Body of pancreas (tissue), 4 donors: ENCODE measurements around the gene CST8.

Experiments
- POLR2A ChIP-seq, 3 donors: fragments of 450-650 bp; IDR thresholded peaks; one replicate each; pipeline ENCODE4 v1.6.1; 2016; ENCODE audit warnings: antibody characterized with exemption in 3 of 3, mild to moderate bottlenecking in 2 of 3
- TF ChIP-seq, protein P1 (sequence below), 7 experiments: fragments of 450-650 bp in 4 of 7; fragments of 200-600 bp in 3 of 7; sonication (generic) in 3 of 7; IDR thresholded peaks; one replicate each; pipeline ENCODE4 v1.5.1; 2016 to 2019; ENCODE audit warnings: antibody characterized with exemption in 7 of 7

DNA sequence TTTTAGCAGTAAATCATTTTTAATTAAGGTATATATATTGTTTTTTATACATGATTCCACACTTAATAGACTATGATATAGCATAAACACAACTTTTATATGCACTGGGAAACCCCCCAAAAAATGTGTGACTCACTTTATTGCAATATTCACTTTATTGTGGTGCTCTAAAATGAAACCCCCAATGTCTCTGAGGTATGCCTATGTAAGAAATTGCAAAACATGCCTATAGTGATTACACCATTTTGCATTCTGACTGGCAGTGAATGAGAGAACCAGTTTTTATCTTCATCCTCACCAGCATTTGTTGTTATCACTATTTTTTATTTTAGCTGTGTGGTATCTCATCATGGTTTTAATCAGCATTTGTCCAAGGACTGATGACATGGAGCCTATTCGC is 29.7 kb upstream of the CST8 start:
- no peak for TF ChIP-seq POLR2A (IDR thresholded peaks at IDR 0.05)
- TF ChIP-seq, protein P1, sequence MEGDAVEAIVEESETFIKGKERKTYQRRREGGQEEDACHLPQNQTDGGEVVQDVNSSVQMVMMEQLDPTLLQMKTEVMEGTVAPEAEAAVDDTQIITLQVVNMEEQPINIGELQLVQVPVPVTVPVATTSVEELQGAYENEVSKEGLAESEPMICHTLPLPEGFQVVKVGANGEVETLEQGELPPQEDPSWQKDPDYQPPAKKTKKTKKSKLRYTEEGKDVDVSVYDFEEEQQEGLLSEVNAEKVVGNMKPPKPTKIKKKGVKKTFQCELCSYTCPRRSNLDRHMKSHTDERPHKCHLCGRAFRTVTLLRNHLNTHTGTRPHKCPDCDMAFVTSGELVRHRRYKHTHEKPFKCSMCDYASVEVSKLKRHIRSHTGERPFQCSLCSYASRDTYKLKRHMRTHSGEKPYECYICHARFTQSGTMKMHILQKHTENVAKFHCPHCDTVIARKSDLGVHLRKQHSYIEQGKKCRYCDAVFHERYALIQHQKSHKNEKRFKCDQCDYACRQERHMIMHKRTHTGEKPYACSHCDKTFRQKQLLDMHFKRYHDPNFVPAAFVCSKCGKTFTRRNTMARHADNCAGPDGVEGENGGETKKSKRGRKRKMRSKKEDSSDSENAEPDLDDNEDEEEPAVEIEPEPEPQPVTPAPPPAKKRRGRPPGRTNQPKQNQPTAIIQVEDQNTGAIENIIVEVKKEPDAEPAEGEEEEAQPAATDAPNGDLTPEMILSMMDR (IDR thresholded peaks at IDR 0.05) = no peak
